ENCODE measurements around the gene SDCCAG8. TPM values are rescaled to one million over a fixed set of nuclear protein-coding genes. Genes with fewer than 3 reads are reported as not detected.

SDCCAG8 gene
- total RNA-seq, 1 donor from 2014 or later = 21.4 TPM

GRCh38 chr1:243349128-243349527, 93.3 kb downstream of the SDCCAG8 start:
- H3K27me3 ChIP-seq (ENCODE audit: low read depth) = no peaks in the 10 kb centered on the region
- intact Hi-C loops (cut with micrococcal nuclease) = loop anchor here (10.0 kb wide), 1 partner anchor 926 kb away; no protein-coding TSS in a partner anchor
- no peak for TF ChIP-seq CTCF (IDR thresholded peaks at IDR 0.05; ENCODE audit: borderline replicate concordance)
- no peak for DNase-seq
- H3K36me3 ChIP-seq = peaks cover 20% of the 10 kb centered on the region
- no peaks in the 10 kb centered on the region for H3K9me3 ChIP-seq (replicated peaks)
- peaks cover 6% of the 10 kb centered on the region for H3K4me1 ChIP-seq
- H3K27ac ChIP-seq (replicated peaks) = no peak overlapping the region
- H3K4me3 ChIP-seq = no peak overlapping the region

- Histone ChIP-seq H3K9me3 (replicated peaks) (no peaks in the 10 kb centered on the region), H3K27ac (replicated peaks) (no peak overlapping the region), H3K4me1 (peaks cover 6% of the 10 kb centered on the region), H3K36me3 (peaks cover 20% of the 10 kb centered on the region), H3K4me3 (no peak overlapping the region), H3K27me3 (ENCODE audit: low read depth) (no peaks in the 10 kb centered on the region)
- DNase-seq = no peak
- intact Hi-C loops (cut with micrococcal nuclease) = no loop called here
- TF ChIP-seq CTCF (IDR thresholded peaks at IDR 0.05; ENCODE audit: borderline replicate concordance) = no peak
Measured at GRCh38 chr1:243351337-243351736, 95.5 kb downstream of the SDCCAG8 start.

- Histone ChIP-seq H3K4me1 (peaks cover 6% of the 10 kb centered on the region), H3K9me3 (replicated peaks) (no peaks in the 10 kb centered on the region), H3K4me3 (peak overlapping the region; percentile 46), H3K36me3 (peaks cover 13% of the 10 kb centered on the region), H3K27ac (replicated peaks) (peak overlapping the region; percentile 29), H3K27me3 (ENCODE audit: low read depth) (no peaks in the 10 kb centered on the region)
- DNase-seq = no peak
- no peak for TF ChIP-seq CTCF (IDR thresholded peaks at IDR 0.05; ENCODE audit: borderline replicate concordance)
- intact Hi-C loops (cut with micrococcal nuclease) = no loop called here
Measured at GRCh38 chr1:243354511-243355153, 98.8 kb downstream of the SDCCAG8 start.

GRCh38 chr1:243363832-243364231, 108.0 kb downstream of the SDCCAG8 start:
- H3K27ac ChIP-seq (replicated peaks) = no peak overlapping the region
- H3K9me3 ChIP-seq (replicated peaks) = no peaks in the 10 kb centered on the region
- no peaks in the 10 kb centered on the region for H3K4me1 ChIP-seq
- peaks cover 14% of the 10 kb centered on the region for H3K36me3 ChIP-seq
- DNase-seq = no peak
- intact Hi-C loops (cut with micrococcal nuclease) = no loop called here
- no peak for TF ChIP-seq CTCF (IDR thresholded peaks at IDR 0.05; ENCODE audit: borderline replicate concordance)
- H3K4me3 ChIP-seq = no peak overlapping the region
- H3K27me3 ChIP-seq (ENCODE audit: low read depth) = no peaks in the 10 kb centered on the region

- Histone ChIP-seq H3K9me3 (replicated peaks) (no peaks in the 10 kb centered on the region), H3K36me3 (peaks cover 14% of the 10 kb centered on the region), H3K27ac (replicated peaks) (no peak overlapping the region), H3K4me3 (no peak overlapping the region), H3K27me3 (ENCODE audit: low read depth) (no peaks in the 10 kb centered on the region), H3K4me1 (no peaks in the 10 kb centered on the region)
- intact Hi-C loops (cut with micrococcal nuclease) = no loop called here
- no peak for TF ChIP-seq CTCF (IDR thresholded peaks at IDR 0.05; ENCODE audit: borderline replicate concordance)
- no peak for DNase-seq
Measured at GRCh38 chr1:243364330-243364729, 108.5 kb downstream of the SDCCAG8 start.
